Stimulated activated naive CD8-positive, alpha-beta T cell treated with anti-CD3 and anti-CD28 coated beads, Interleukin-15, Interleukin-2, amounts not matched to agents 100 U/mL and 50 U/mL, for 24 hours (primary cell): Measurements from ENCODE around the gene LZTR1.

Source experiments
- ATAC-seq: fragments of 150-1000 bp; cut with Tn5 transposase; one replicate; pipeline ENCODE4 v1.10.0; 2021
- DNase-seq: peaks from one replicate; pipeline ENCODE4 v3.0.0; 2021

The LZTR1 gene

GRCh38 chr22:21015466-21016006, 33.4 kb downstream of the LZTR1 start:
- ATAC-seq, result no peak
- no peak for DNase-seq

GRCh38 chr22:21016644-21017420, 34.7 kb downstream of the LZTR1 start:
- ATAC-seq, result no peak
- no peak for DNase-seq

- ATAC-seq, result no peak
- no peak for DNase-seq
These were observed 36.2 kb downstream of the LZTR1 start for GRCh38 chr22:21018314-21018713.

- ATAC-seq (peak; percentile 58), DNase-seq (no peak)
These were observed 38.8 kb downstream of the LZTR1 start for GRCh38 chr22:21020802-21021429.

- ATAC-seq (no peak), DNase-seq (no peak)
These were observed 40.4 kb downstream of the LZTR1 start for GRCh38 chr22:21022507-21022906.

- DNase-seq (no peak), ATAC-seq (no peak)
These were observed 41.0 kb downstream of the LZTR1 start for GRCh38 chr22:21022955-21023614.

GRCh38 chr22:21025266-21025665, 43.2 kb downstream of the LZTR1 start:
- DNase-seq (no peak), ATAC-seq (no peak)

GRCh38 chr22:21025763-21026755, 44.0 kb downstream of the LZTR1 start:
- DNase-seq, result no peak
- ATAC-seq, result no peak

- no peak for ATAC-seq
These were observed 44.9 kb downstream of the LZTR1 start for GRCh38 chr22:21026783-21027692.

GRCh38 chr22:21028277-21029251, 46.5 kb downstream of the LZTR1 start:
- DNase-seq (no peak), ATAC-seq (no peak)

More at GRCh38 chr22:21026783-21027692, 44.9 kb downstream of the LZTR1 start:
- DNase-seq, result no peak

- DNase-seq (no peak), ATAC-seq (no peak)
These were observed 47.5 kb downstream of the LZTR1 start for GRCh38 chr22:21029486-21030025.

GRCh38 chr22:21030032-21030431, 47.9 kb downstream of the LZTR1 start:
- DNase-seq (no peak), ATAC-seq (no peak)

GRCh38 chr22:21030621-21031544, 48.8 kb downstream of the LZTR1 start:
- no peak for DNase-seq
- no peak for ATAC-seq

GRCh38 chr22:21031545-21032036, 49.5 kb downstream of the LZTR1 start:
- DNase-seq (no peak), ATAC-seq (no peak)

- ATAC-seq (no peak), DNase-seq (no peak)
These were observed 50.2 kb downstream of the LZTR1 start, which contains the start of gene SLC7A4 for GRCh38 chr22:21032037-21032867. Gene SLC7A4, minus strand, starts transcription at chr22:21032561. Its CDS starts 749 bp downstream, at chr22:21031812.

- DNase-seq (no peak), ATAC-seq (no peak)
These were observed 51.0 kb downstream of the LZTR1 start for GRCh38 chr22:21032868-21033688.
